MM.1S (cell line): ENCODE results near the gene PDZRN3.

Experiments used
- DNase-seq: peaks from one replicate; pipeline ENCODE4 v3.0.0-alpha.2; 2015
- H2AFZ ChIP-seq: fragments of 300-600 bp; sonication (generic); 2 replicates; pipeline ENCODE4 v1.6.0; 2016; ENCODE audit warnings: antibody characterized with exemption, low read length
- H3F3A ChIP-seq: fragments of 300-600 bp; sonication (generic); 2 replicates; pipeline ENCODE4 v1.6.1; 2016; ENCODE audit warnings: mild to moderate bottlenecking, antibody characterized with exemption, low read length, moderate library complexity, mixed read lengths; ENCODE audit not compliant: insufficient read depth
- H3K27ac ChIP-seq: fragments of 300-600 bp; sonication (generic); 2 replicates; pipeline ENCODE4 v1.5.1; 2016; ENCODE audit warnings: mild to moderate bottlenecking, low read length
- H3K27me3 ChIP-seq: fragments of 300-600 bp; sonication (generic); replicated peaks from 2 replicates; pipeline ENCODE4 v1.6.0; 2016; ENCODE audit warnings: low read length; ENCODE audit not compliant: insufficient read depth
- H3K36me3 ChIP-seq: fragments of 300-600 bp; sonication (generic); replicated peaks from 2 replicates; pipeline ENCODE4 v1.6.1; 2016; ENCODE audit warnings: mild to moderate bottlenecking, low read length, mixed read lengths; ENCODE audit not compliant: insufficient read depth
- H3K4me1 ChIP-seq: fragments of 300-600 bp; sonication (generic); 2 replicates; pipeline ENCODE4 v1.6.1; 2016; ENCODE audit warnings: low read length, mixed read lengths
- H3K4me2 ChIP-seq: fragments of 300-600 bp; sonication (generic); 2 replicates; pipeline ENCODE4 v1.6.0; 2016; ENCODE audit warnings: low read depth, low read length
- H3K4me3 ChIP-seq: fragments of 300-600 bp; sonication (generic); 2 replicates; pipeline ENCODE4 v1.5.1; 2016; ENCODE audit warnings: low read length, mixed read lengths
- H3K79me2 ChIP-seq: fragments of 300-600 bp; sonication (generic); 2 replicates; pipeline ENCODE4 v1.6.1; 2016; ENCODE audit warnings: mixed run types, low read length, mixed read lengths
- H3K9ac ChIP-seq: fragments of 300-600 bp; sonication (generic); 2 replicates; pipeline ENCODE4 v1.6.1; 2016; ENCODE audit warnings: low read length, mixed read lengths
- H3K9me2 ChIP-seq: fragments of 300-600 bp; sonication (generic); replicated peaks from 2 replicates; pipeline ENCODE4 v1.6.1; 2016; ENCODE audit warnings: mild to moderate bottlenecking, low read length, mixed read lengths; ENCODE audit not compliant: insufficient read depth
- H3K9me3 ChIP-seq: fragments of 300-600 bp; sonication (generic); replicated peaks from 2 replicates; pipeline ENCODE4 v1.6.1; 2016; ENCODE audit warnings: mild to moderate bottlenecking, low read length, mixed read lengths; ENCODE audit not compliant: insufficient read depth
- H4K20me1 ChIP-seq: fragments of 300-600 bp; sonication (generic); 2 replicates; pipeline ENCODE4 v1.6.1; 2016; ENCODE audit warnings: mild to moderate bottlenecking, low read length, moderate library complexity, mixed read lengths; ENCODE audit not compliant: insufficient read depth
- EZH2 ChIP-seq: fragments of 300-600 bp; sonication (generic); optimal IDR thresholded peaks from 2 replicates; pipeline ENCODE3; 2017; ENCODE audit warnings: low read depth, mild to moderate bottlenecking, antibody characterized with exemption, low read length, mixed read lengths
- EZH2phosphoT487 ChIP-seq: fragments of 300-600 bp; sonication (generic); IDR thresholded peaks from 2 replicates; pipeline ENCODE4 v1.6.1; 2018; ENCODE audit warnings: antibody characterized with exemption, low read length
- TF ChIP-seq, protein P1 (sequence below): fragments of 300-600 bp; sonication (generic); IDR thresholded peaks from 2 replicates; pipeline ENCODE4 v1.5.1; 2016; ENCODE audit warnings: antibody characterized with exemption, low read length, mixed read lengths

Gene PDZRN3

DNA sequence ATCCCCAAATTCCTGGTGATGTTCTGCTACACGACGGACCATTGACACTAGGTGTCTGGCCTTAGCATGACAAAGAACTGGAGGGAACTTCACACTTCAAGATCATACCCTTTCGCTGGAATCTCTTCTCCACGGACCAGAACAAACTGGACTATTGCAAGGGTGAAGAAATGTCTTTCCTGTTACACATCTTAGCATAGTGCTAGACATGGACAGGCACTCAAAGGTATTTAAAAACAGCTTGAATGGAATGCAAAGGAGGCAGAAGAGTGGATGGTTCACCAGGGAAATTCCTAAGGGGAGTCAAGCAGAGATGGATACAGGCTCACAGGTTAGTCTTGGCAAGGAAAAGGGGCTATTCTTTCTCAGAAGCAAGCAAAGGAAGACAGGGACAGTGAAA lies 33.5 kb upstream of the PDZRN3 start:
- H3K4me1 ChIP-seq: peaks cover 3% of the 10 kb centered on the region
- H3K9ac ChIP-seq: no peak overlapping the region
- no peak overlapping the region for H3K27ac ChIP-seq
- H3K36me3 ChIP-seq: no peaks in the 10 kb centered on the region
- no peak overlapping the region for H2AFZ ChIP-seq
- H3K9me3 ChIP-seq: no peaks in the 10 kb centered on the region
- no peaks in the 10 kb centered on the region for H4K20me1 ChIP-seq
- no peak for DNase-seq
- H3K4me3 ChIP-seq: no peak overlapping the region
- no peaks in the 10 kb centered on the region; the same call in 1 of the 2 replicates for H3F3A ChIP-seq
- no peak overlapping the region for H3K4me2 ChIP-seq
- H3K79me2 ChIP-seq: no peaks in the 10 kb centered on the region
- no peaks in the 10 kb centered on the region for H3K27me3 ChIP-seq
- no peaks in the 10 kb centered on the region for H3K9me2 ChIP-seq
- TF ChIP-seq EZH2phosphoT487 (no peak), EZH2 (no peak)
- TF ChIP-seq, protein P1, sequence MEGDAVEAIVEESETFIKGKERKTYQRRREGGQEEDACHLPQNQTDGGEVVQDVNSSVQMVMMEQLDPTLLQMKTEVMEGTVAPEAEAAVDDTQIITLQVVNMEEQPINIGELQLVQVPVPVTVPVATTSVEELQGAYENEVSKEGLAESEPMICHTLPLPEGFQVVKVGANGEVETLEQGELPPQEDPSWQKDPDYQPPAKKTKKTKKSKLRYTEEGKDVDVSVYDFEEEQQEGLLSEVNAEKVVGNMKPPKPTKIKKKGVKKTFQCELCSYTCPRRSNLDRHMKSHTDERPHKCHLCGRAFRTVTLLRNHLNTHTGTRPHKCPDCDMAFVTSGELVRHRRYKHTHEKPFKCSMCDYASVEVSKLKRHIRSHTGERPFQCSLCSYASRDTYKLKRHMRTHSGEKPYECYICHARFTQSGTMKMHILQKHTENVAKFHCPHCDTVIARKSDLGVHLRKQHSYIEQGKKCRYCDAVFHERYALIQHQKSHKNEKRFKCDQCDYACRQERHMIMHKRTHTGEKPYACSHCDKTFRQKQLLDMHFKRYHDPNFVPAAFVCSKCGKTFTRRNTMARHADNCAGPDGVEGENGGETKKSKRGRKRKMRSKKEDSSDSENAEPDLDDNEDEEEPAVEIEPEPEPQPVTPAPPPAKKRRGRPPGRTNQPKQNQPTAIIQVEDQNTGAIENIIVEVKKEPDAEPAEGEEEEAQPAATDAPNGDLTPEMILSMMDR: no peak

DNA sequence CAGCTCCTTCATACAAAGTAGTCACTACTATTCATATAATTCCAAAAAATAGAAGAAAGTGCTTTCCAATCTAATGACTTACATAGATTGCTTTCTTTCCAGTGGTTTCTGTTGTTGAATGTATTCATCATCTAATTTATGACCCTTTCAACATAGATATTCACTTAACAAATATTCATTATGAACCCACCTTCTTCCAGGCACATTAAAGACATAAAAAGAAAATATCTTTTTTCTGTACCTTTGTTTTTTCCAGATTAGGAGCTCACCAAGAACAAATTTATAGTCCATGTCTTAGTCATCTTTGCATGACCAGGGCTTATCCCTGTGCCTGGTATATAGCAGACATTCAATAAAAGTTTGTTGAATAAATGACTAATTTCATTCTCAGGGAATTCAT lies 32.4 kb upstream of the PDZRN3 start:
- H4K20me1 ChIP-seq: no peaks in the 10 kb centered on the region
- H3K79me2 ChIP-seq: no peaks in the 10 kb centered on the region
- no peaks in the 10 kb centered on the region for H3K36me3 ChIP-seq
- no peak overlapping the region for H3K9ac ChIP-seq
- H3K4me3 ChIP-seq: no peak overlapping the region
- no peaks in the 10 kb centered on the region for H3K9me3 ChIP-seq
- no peak overlapping the region for H2AFZ ChIP-seq
- H3K27me3 ChIP-seq: no peaks in the 10 kb centered on the region
- TF ChIP-seq EZH2 (no peak), EZH2phosphoT487 (no peak)
- TF ChIP-seq, protein P1: no peak
- no peak for DNase-seq
- H3K9me2 ChIP-seq: no peaks in the 10 kb centered on the region
- H3K4me1 ChIP-seq: no peaks in the 10 kb centered on the region
- no peaks in the 10 kb centered on the region for H3F3A ChIP-seq
- no peak overlapping the region for H3K27ac ChIP-seq
- H3K4me2 ChIP-seq: no peak overlapping the region

DNA sequence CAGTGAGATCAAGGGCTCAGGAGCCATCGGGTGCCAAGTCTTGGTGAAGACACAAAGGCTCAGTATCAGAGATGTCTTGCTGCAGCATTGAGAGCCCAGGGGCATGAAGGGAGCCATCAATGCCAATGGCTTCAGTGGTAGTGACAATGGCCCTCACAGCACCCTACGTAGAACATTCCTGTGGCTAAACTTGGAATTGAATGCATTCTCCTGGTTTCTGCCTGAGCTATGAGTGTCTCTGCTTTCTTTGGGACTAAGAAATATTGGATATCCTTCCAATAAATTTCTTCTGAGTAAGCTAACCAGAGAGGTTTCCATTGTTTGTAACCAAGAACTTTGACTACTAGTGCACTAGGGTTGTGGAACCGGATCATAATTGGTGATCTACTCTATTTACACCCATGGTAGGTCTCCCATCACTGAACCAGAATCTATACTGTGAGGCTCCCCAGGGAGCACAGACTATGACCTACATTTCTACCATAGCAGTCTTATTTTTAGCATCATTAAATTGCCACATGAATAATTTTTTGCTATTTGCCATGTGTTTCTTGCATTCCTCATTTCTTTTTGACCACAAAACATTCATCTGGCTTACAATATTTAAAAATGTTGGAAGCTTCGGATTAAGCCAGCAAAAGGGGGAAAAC lies 31.6 kb upstream of the PDZRN3 start:
- H3K79me2 ChIP-seq: no peaks in the 10 kb centered on the region
- TF ChIP-seq EZH2phosphoT487: no peak
- no peak for TF ChIP-seq EZH2
- TF ChIP-seq, protein P1: no peak
- H4K20me1 ChIP-seq: no peaks in the 10 kb centered on the region
- H3K36me3 ChIP-seq: no peaks in the 10 kb centered on the region
- no peaks in the 10 kb centered on the region for H3K27me3 ChIP-seq
- no peak overlapping the region for H3K4me2 ChIP-seq
- H3K9ac ChIP-seq: no peak overlapping the region
- no peak overlapping the region for H2AFZ ChIP-seq
- H3F3A ChIP-seq: no peaks in the 10 kb centered on the region
- H3K4me1 ChIP-seq: no peaks in the 10 kb centered on the region
- H3K9me3 ChIP-seq: no peaks in the 10 kb centered on the region
- no peak overlapping the region for H3K4me3 ChIP-seq
- no peak for DNase-seq
- H3K27ac ChIP-seq: no peak overlapping the region
- H3K9me2 ChIP-seq: no peaks in the 10 kb centered on the region
